Right lobe of liver (tissue), 6 donors: ENCODE results near the gene RNF32. TPM values are rescaled to one million over a fixed set of nuclear protein-coding genes. Genes with fewer than 3 reads are reported as not detected.

Experiments
- ATAC-seq, 4 donors: fragments of 200-7000 bp; cut with Tn5 transposase; one replicate each; pipeline ENCODE4 v1.9.1; 2020; ENCODE audit warnings: mild to moderate bottlenecking in 4 of 4, moderate library complexity in 4 of 4
- DNase-seq, 3 donors: peaks; one replicate each; pipeline ENCODE4 v3.0.0-alpha.2; 2020
- H3K27ac ChIP-seq, 3 donors: fragments of 200-600 bp; one replicate each; pipeline ENCODE4 v1.8.0; 2022
- H3K27me3 ChIP-seq, 2 donors: fragments of 200-600 bp; one replicate each; pipeline ENCODE4 v1.8.0; 2022
- H3K36me3 ChIP-seq, 4 donors: fragments of 200-600 bp; sonication (generic) in 1 of 4; one replicate each; pipeline versions ENCODE4 v1.5.1 to v1.8.0; 2017 to 2022; ENCODE audit warnings: control low read depth in 1 of 4
- H3K4me1 ChIP-seq, 4 donors: fragments of 200-600 bp; sonication (generic) in 1 of 4; one replicate each; pipeline versions ENCODE4 v1.5.1 to v1.8.0; 2017 to 2022; ENCODE audit warnings: control low read depth in 1 of 4
- H3K4me3 ChIP-seq, 3 donors: fragments of 200-600 bp; one replicate each; pipeline ENCODE4 v1.8.0; 2022
- H3K9me3 ChIP-seq, 4 donors: fragments of 200-600 bp; sonication (generic) in 1 of 4; one replicate each; pipeline versions ENCODE4 v1.5.1 to v1.8.0; 2017 to 2022; ENCODE audit warnings: control low read depth in 1 of 4
- POLR2A ChIP-seq: fragments of 450-650 bp; IDR thresholded peaks from one replicate; pipeline ENCODE4 v1.6.1; 2017; ENCODE audit warnings: antibody characterized with exemption, mild to moderate bottlenecking
- WGBS: methylation state at CpG from one replicate; pipeline ENCODE4 v1.1.6; 2018; ENCODE audit warnings: low coverage, low lambda C conversion rate; ENCODE audit not compliant: insufficient coverage; ENCODE audit errors: missing lambda C conversion rate; 5-methylcytosine and 5-hydroxymethylcytosine counted together
- intact Hi-C, 2 donors: fragments of 100-400 bp; cut with DNase I; formaldehyde crosslinking; loops; one replicate each; pipeline versions ENCODE4 v1.11.2 to v1.14.1; 2022
- total RNA-seq, 6 experiments: library from RNA; depleted of rRNA in 2 of 6; stranded (reverse); fragments of >200 nt in 2 of 6; fragmentation: NEBNext Ultra II Directional in 3 of 6; extraction: Animal tissue kit (Norgen Biotek cat#: 25700) in 3 of 6; gene quantifications; one replicate each; pipeline versions ENCODE4 v1.1.0 to v1.2.4, GENCODE V29; 2016 to 2023
- TF ChIP-seq, protein P1 (sequence below), 4 donors: fragments of 200-600 bp in 3 of 4; fragments of 450-650 bp in 1 of 4; IDR thresholded peaks; one replicate each; pipeline versions ENCODE4 v1.5.1 to v1.8.0; 2016 to 2022; ENCODE audit warnings: antibody characterized with exemption in 4 of 4, mild to moderate bottlenecking in 2 of 4
- donor health status: DM: no; HTN: yes; CAD: no.
- donor health status: DM: no; HTN: no; CAD: no.
- donor health status: DM: no; HTN: no; CAD: no.
- donor health status: DM: no; HTN: yes; CAD: no.
- donor health status: DM: no; HTN: yes; CAD: no.

The RNF32 gene
- total RNA-seq, 6 experiments from 2014 or later, result 0.23 to 0.84 (median 0.66) TPM; not detected in 1

DNA sequence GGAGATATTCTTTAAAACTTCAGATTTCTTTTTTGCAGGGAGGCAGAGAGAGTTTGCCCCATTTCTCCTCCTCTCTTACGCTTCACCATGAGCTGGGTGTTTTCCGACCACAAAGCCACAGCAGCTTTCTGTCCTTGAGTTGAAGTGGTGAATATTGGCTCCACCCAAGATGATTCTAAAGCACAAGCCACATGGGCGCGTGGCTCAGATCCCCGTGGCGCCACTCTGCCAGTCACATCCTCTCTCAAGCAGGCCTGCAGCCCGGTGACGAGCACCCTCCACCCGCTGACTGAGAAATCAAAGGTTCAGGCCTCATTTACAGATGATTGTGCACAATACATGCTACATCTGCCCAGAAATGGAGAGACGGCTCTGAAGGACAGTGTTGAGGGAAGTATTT is 27.6 kb upstream of the RNF32 start:
- intact Hi-C loops, result loop anchor here in 1 of 2 donors (5.0 kb wide), 1 partner anchor 811 kb away; no protein-coding TSS in a partner anchor
- DNase-seq, result no peak
- no peak for ATAC-seq
- H3K36me3 ChIP-seq, result no peaks in the 10 kb centered on the region
- H3K4me1 ChIP-seq, result peaks cover 0 to 36% (median 17%) of the 10 kb centered on the region in 4 donors
- H3K27me3 ChIP-seq, result no peaks in the 10 kb centered on the region
- H3K4me3 ChIP-seq, result no peak overlapping the region
- TF ChIP-seq, protein P1, sequence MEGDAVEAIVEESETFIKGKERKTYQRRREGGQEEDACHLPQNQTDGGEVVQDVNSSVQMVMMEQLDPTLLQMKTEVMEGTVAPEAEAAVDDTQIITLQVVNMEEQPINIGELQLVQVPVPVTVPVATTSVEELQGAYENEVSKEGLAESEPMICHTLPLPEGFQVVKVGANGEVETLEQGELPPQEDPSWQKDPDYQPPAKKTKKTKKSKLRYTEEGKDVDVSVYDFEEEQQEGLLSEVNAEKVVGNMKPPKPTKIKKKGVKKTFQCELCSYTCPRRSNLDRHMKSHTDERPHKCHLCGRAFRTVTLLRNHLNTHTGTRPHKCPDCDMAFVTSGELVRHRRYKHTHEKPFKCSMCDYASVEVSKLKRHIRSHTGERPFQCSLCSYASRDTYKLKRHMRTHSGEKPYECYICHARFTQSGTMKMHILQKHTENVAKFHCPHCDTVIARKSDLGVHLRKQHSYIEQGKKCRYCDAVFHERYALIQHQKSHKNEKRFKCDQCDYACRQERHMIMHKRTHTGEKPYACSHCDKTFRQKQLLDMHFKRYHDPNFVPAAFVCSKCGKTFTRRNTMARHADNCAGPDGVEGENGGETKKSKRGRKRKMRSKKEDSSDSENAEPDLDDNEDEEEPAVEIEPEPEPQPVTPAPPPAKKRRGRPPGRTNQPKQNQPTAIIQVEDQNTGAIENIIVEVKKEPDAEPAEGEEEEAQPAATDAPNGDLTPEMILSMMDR (IDR thresholded peaks at IDR 0.05), result no peak
- no peak for TF ChIP-seq POLR2A
- no peak overlapping the region for H3K27ac ChIP-seq
- WGBS, result 86% methylated on average over 6 of the region's 10 CpGs
- no peaks in the 10 kb centered on the region for H3K9me3 ChIP-seq

DNA sequence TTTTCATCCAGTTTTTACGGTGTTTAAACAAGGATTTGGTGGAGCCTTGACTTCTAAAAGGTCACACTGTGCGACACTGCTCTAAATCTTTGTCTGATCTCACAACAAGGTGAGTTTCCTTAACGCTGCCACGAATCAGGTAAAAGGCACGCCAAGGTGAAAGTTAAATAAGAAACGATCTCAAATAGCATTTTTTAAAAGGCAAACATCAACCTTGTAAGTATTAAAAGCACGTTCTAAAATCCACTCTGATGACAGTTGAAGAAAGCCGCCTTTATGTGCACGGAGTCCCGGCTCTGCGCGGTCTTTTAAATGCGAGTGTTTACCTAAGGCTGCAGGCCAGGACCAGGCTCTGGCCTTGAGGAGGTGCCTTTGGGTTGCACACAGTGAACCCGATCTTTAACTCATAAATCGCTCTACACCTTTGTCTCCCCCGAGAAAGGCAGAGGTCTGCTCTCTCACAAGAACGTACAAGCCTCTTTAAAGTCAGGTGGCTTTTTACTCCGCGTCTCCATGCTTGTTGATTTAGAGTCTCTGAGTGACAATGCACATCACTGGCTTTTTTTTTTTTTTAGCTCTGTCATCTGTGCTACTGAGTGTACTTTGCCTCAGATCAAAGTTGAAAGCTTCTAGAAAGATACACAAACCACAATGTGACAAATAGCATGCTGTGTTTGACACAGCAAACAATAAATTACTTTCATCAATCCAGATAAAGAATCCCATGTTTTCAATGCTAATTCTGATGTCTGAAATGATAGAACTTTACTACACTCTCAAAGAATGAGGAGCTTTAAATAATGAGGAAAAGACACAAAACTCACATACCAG is 25.9 kb upstream of the RNF32 start:
- 36% methylated on average over 19 of the region's 19 CpGs for WGBS
- ATAC-seq (peak; percentile 70 to 82 (median 76)), DNase-seq (peak in 2 of 3 donors; percentile 72 to 78)
- no peaks in the 10 kb centered on the region for H3K27me3 ChIP-seq
- intact Hi-C loops, result loop anchor here in 1 of 2 donors (5.0 kb wide), 1 partner anchor 812 kb away; no protein-coding TSS in a partner anchor
- H3K27ac ChIP-seq, result peak overlapping the region; percentile 42 to 95 (median 79)
- peak overlapping the region in 2 of 3 donors; percentile 19 to 22 for H3K4me3 ChIP-seq
- peaks cover 0 to 25% (median 11%) of the 10 kb centered on the region in 4 donors for H3K4me1 ChIP-seq
- no peak for TF ChIP-seq POLR2A
- TF ChIP-seq, protein P1 (IDR thresholded peaks at IDR 0.05), result no peak
- no peaks in the 10 kb centered on the region for H3K9me3 ChIP-seq
- no peaks in the 10 kb centered on the region for H3K36me3 ChIP-seq

DNA sequence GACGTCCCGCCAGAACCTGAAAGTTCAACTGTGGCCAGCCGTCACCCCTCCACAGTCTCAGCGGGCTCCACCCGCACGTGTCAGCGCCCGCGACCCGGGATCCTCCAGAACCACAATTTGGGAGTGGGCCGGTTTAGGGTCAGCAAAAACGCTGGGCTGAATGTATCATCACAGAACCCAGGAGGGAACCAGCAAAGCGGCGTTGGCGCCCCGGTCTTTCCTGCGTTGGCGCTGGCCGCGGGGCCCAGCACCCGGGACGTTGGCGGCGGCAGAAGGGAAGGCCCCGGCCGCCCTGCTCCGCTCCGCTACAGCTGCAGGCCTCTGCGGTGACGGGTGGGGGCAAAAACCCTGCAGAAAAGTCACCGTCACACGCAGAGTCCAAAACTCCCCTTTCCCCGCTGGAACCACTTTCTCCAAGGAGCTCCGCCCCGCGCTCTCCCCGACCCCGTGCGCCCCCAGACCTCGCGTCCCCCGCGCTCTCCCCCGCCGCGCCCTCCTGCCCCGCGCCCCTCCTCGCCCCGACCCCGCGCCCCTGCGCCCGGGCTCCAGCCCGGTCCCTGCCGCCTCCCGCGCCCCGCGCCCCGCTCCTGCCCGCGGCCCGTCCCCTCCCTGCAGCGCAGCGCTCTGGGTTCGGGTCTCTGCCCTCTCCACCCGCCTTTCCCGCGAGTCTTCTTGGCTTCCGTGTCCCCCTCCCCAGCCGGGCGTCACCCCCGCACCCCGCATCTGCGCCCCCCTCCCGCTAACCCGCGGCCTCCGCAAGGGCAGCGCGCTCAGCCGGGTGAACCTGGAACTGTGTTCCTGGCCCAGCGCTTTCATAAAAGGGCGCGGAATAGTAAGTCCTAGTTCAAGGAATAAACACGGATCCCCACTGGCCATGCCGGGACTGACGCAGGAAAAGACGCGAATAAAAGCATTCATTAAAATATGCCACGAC is 24.0 kb upstream of the RNF32 start:
- DNase-seq (peak; percentile 65 to 77 (median 70)), ATAC-seq (peak; percentile 57 to 71 (median 64))
- Histone ChIP-seq H3K9me3 (no peaks in the 10 kb centered on the region), H3K27ac (peak overlapping the region; percentile 17 to 95 (median 79)), H3K4me1 (peaks cover 0 to 17% (median 7%) of the 10 kb centered on the region in 4 donors), H3K27me3 (no peaks in the 10 kb centered on the region), H3K36me3 (no peaks in the 10 kb centered on the region), H3K4me3 (peak overlapping the region; percentile 29 to 59 (median 55))
- 17% methylated on average over 53 of the region's 92 CpGs for WGBS
- intact Hi-C loops, result no loop called here
- no peak for TF ChIP-seq POLR2A
- TF ChIP-seq, protein P1 (IDR thresholded peaks at IDR 0.05), result no peak

DNA sequence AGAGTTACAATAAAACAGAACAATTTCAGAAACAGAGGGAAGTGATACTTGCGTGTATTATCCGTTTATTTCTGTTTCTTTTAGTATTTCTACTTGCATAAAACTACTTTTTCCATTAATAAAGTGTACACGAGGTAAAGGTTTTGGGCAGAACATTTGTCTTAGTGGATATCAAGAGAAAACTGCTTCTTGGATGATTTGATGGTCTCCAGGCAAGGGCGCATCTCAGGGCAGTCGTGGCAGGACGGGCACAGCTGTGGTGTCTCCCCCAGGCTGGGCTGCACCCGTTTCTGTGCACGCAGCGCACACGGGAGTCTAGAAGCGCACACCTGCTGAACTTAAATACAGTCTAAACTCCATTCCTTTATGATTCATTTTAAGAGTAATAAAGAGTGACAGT is 23.4 kb upstream of the RNF32 start:
- Histone ChIP-seq H3K27ac (peak overlapping the region; percentile 17 to 95 (median 79)), H3K9me3 (no peaks in the 10 kb centered on the region), H3K27me3 (no peaks in the 10 kb centered on the region), H3K36me3 (no peaks in the 10 kb centered on the region), H3K4me3 (peak overlapping the region; percentile 29 to 59 (median 55)), H3K4me1 (peaks cover 0 to 17% (median 7%) of the 10 kb centered on the region in 4 donors)
- intact Hi-C loops, result no loop called here
- ATAC-seq (no peak), DNase-seq (no peak)
- TF ChIP-seq, protein P1 (IDR thresholded peaks at IDR 0.05), result no peak
- no peak for TF ChIP-seq POLR2A
- WGBS, result 61% methylated on average over 7 of the region's 11 CpGs
